Omental fat pad (tissue), 4 donors: ENCODE results near the gene VOPP1. TPM values are rescaled to one million over a fixed set of nuclear protein-coding genes. Genes with fewer than 3 reads are reported as not detected.

ENCODE experiments used
- ATAC-seq: fragments of 150-250 bp; one replicate; pipeline ENCODE4 v1.9.1; 2016; ENCODE audit warnings: mild to moderate bottlenecking, moderate library complexity; ENCODE audit not compliant: low FRiP score
- DNase-seq: peaks from one replicate; pipeline ENCODE4 v3.0.0-alpha.2; 2019; ENCODE audit warnings: low spot score
- total RNA-seq, 4 donors: library from RNA; depleted of rRNA; stranded (reverse); fragments of >200 nt; gene quantifications; one replicate each; pipeline ENCODE4 v1.1.0, GENCODE V29; 2016
- TF ChIP-seq, protein P1 (sequence below), 3 donors: fragments of 450-650 bp; IDR thresholded peaks; one replicate each; pipeline ENCODE4 v1.5.1; 2016 to 2017; ENCODE audit warnings: antibody characterized with exemption in 3 of 3, mild to moderate bottlenecking in 3 of 3, moderate library complexity in 2 of 3

VOPP1 gene
- total RNA-seq, 4 donors from 2014 or later = 31.3 to 64.0 (median 57.9) TPM

DNA sequence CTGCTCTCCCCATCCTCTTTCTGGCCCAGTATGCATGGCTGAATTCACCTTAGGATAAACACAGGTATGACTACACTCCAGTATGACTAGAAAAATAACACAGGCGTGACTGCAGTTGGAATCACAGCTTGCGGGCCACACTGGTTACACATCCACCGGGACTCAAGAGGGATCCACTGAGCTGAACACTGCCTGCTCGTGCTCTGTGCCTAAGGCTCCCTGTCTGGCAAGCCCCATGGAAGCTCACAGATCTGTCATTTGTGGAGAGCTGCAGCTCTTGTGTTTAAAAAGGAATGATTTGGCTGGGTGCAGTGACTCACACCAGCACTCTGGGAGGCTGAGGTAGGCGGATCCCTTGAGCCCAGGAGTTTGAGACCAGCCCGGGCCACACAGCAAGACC is 26.8 kb downstream of the VOPP1 start:
- DNase-seq = no peak
- TF ChIP-seq, protein P1, sequence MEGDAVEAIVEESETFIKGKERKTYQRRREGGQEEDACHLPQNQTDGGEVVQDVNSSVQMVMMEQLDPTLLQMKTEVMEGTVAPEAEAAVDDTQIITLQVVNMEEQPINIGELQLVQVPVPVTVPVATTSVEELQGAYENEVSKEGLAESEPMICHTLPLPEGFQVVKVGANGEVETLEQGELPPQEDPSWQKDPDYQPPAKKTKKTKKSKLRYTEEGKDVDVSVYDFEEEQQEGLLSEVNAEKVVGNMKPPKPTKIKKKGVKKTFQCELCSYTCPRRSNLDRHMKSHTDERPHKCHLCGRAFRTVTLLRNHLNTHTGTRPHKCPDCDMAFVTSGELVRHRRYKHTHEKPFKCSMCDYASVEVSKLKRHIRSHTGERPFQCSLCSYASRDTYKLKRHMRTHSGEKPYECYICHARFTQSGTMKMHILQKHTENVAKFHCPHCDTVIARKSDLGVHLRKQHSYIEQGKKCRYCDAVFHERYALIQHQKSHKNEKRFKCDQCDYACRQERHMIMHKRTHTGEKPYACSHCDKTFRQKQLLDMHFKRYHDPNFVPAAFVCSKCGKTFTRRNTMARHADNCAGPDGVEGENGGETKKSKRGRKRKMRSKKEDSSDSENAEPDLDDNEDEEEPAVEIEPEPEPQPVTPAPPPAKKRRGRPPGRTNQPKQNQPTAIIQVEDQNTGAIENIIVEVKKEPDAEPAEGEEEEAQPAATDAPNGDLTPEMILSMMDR (IDR thresholded peaks at IDR 0.05) = no peak
- ATAC-seq = no peak

- TF ChIP-seq, protein P1 (IDR thresholded peaks at IDR 0.05) = no peak
- no peak for DNase-seq
- no peak for ATAC-seq
Measured at GRCh38 chr7:55540226-55540858, 32.0 kb downstream of the VOPP1 start.

GRCh38 chr7:55539380-55539779 is 32.9 kb downstream of the VOPP1 start:
- no peak for ATAC-seq
- no peak for DNase-seq
- TF ChIP-seq, protein P1 (IDR thresholded peaks at IDR 0.05) = no peak

DNA sequence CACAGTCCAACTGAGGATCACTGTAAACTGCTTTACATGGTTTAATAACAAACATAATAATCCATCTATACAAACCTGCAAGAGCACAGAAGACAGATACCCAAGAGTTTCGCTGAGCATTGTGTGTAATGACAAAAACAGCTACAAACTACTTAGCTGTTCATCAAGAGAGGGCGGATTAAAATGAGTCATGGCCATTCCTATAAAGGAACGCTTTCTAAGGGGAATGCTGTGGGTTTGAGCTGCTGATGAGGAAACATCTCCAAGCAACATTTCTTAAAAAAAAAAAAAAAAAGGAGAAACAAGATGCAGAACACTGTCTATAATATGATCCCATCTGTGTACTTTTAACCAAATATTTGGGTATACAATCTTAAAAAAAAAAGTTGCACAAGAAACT is 33.8 kb downstream of the VOPP1 start:
- DNase-seq (no peak), ATAC-seq (no peak)
- TF ChIP-seq, protein P1 (IDR thresholded peaks at IDR 0.05) = no peak

DNA sequence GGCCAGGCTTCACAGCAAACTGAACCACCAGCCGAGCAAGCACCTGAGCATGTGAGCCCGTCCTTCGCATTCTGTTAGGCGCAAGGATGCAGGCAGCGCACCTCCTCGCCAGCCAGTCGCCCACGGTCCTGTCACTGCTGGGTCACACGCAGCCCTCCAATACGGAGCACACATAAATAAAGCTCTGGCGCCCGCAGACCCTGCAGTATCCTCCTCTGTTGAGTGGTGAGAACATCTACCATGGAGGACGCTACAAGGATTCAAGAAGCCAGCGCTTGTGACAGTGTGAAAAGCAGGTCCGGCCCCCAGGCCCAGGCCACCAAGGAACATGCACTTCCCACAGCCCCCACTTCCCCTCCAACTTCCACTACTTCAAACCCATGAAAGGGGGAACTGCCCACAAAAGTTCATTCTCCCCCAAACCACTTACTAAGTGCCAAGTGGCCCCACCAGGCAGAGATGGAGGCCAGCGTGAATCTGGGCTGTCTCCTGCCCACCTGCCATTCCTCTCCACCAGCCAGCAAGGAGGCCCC is 34.8 kb downstream of the VOPP1 start:
- TF ChIP-seq, protein P1 (IDR thresholded peaks at IDR 0.05) = no peak
- DNase-seq = no peak
- ATAC-seq = no peak

GRCh38 chr7:55536619-55537457 is 35.5 kb downstream of the VOPP1 start:
- ATAC-seq (no peak), DNase-seq (no peak)
- TF ChIP-seq, protein P1 (IDR thresholded peaks at IDR 0.05) = no peak
